AG09319 (cell line): ENCODE results near the gene KLF2.

Experiments
- DNase-seq: peaks from one replicate; pipeline ENCODE4 v3.0.0-alpha.2; 2010; ENCODE audit warnings: low read depth; ENCODE audit errors: extremely low read depth
- CTCF ChIP-seq: IDR thresholded peaks from 2 replicates; pipeline ENCODE4 v1.5.1; 2011; ENCODE audit warnings: low read depth, mild to moderate bottlenecking, inconsistent platforms, low read length, moderate library complexity

KLF2 gene

GRCh38 chr19:16366433-16367260 is 42.0 kb downstream of the KLF2 start:
- no peak for DNase-seq
- no peak for TF ChIP-seq CTCF

- no peak for DNase-seq
Measured at GRCh38 chr19:16367261-16367683, 42.6 kb downstream of the KLF2 start.

GRCh38 chr19:16368385-16369305 is 44.0 kb downstream of the KLF2 start:
- no peak for DNase-seq
- no peak for TF ChIP-seq CTCF

More at GRCh38 chr19:16367261-16367683, 42.6 kb downstream of the KLF2 start:
- no peak for TF ChIP-seq CTCF

GRCh38 chr19:16369306-16369663 is 44.7 kb downstream of the KLF2 start:
- TF ChIP-seq CTCF = no peak
- DNase-seq = no peak

GRCh38 chr19:16369664-16370576 is 45.3 kb downstream of the KLF2 start:
- DNase-seq = no peak
- TF ChIP-seq CTCF = no peak

GRCh38 chr19:16370641-16371391 is 46.2 kb downstream of the KLF2 start:
- DNase-seq = no peak
- no peak for TF ChIP-seq CTCF
